Measurements from ENCODE around the gene ZNF462.

The ZNF462 gene

GRCh38 chr9:107059220-107059619 lies 196.3 kb downstream of the ZNF462 start:
- no peaks in the 10 kb centered on the region for H3K36me3 ChIP-seq (ENCODE audit: control insufficient read depth, insufficient read depth, low read length)
- DNase-seq = no peak
- H3K27ac ChIP-seq (ENCODE audit: insufficient read depth, low read length, poor library complexity, severe bottlenecking) = no peak overlapping the region
- H3K27me3 ChIP-seq (replicated peaks; ENCODE audit: control insufficient read depth, insufficient read depth, low read length, poor library complexity, severe bottlenecking) = no peaks in the 10 kb centered on the region
- no peak overlapping the region for H3K4me3 ChIP-seq (ENCODE audit: insufficient read depth, low read depth, low read length, poor library complexity, severe bottlenecking)
- H3K4me1 ChIP-seq (ENCODE audit: control insufficient read depth, insufficient read depth, low read length, poor library complexity, severe bottlenecking) = no peaks in the 10 kb centered on the region
- no peaks in the 10 kb centered on the region for H3K9me3 ChIP-seq (ENCODE audit: control insufficient read depth, low read length)

GRCh38 chr9:107060062-107060461 lies 197.1 kb downstream of the ZNF462 start:
- no peak for DNase-seq
- H3K36me3 ChIP-seq (ENCODE audit: control insufficient read depth, insufficient read depth, low read length) = no peaks in the 10 kb centered on the region

More at GRCh38 chr9:107060062-107060461, 197.1 kb downstream of the ZNF462 start:
- no peak overlapping the region for H3K27ac ChIP-seq (ENCODE audit: insufficient read depth, low read length, poor library complexity, severe bottlenecking)
- no peaks in the 10 kb centered on the region for H3K27me3 ChIP-seq (replicated peaks; ENCODE audit: control insufficient read depth, insufficient read depth, low read length, poor library complexity, severe bottlenecking)
- no peaks in the 10 kb centered on the region for H3K9me3 ChIP-seq (ENCODE audit: control insufficient read depth, low read length)
- H3K4me3 ChIP-seq (ENCODE audit: insufficient read depth, low read depth, low read length, poor library complexity, severe bottlenecking) = no peak overlapping the region
- H3K4me1 ChIP-seq (ENCODE audit: control insufficient read depth, insufficient read depth, low read length, poor library complexity, severe bottlenecking) = no peaks in the 10 kb centered on the region

Data from effector memory CD4-positive, alpha-beta T cell (primary cell).